ENCODE results near the gene TSC22D2.

DNA sequence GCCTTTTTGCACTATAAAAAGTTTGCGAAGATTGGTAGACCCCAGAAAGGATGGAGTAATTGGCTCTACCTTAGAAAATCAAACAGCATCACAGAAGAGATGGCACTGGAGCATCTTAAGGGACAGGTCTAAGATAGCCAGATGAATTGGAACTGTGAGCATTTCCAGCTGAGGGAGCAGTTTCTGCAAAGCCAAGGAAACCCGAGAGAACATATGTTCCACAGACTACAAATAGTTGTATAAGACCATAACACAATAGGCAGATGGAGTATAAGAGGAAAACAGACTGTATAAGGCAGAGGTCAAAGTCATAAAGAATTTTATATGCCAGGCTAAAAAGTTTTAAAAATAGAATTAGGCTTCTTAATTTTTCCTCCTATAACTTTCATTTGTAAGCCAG, 46.0 kb downstream of the TSC22D2 start:
- TF ChIP-seq EP300 (IDR thresholded peaks at IDR 0.05) = no peak
- TF ChIP-seq, protein P1, sequence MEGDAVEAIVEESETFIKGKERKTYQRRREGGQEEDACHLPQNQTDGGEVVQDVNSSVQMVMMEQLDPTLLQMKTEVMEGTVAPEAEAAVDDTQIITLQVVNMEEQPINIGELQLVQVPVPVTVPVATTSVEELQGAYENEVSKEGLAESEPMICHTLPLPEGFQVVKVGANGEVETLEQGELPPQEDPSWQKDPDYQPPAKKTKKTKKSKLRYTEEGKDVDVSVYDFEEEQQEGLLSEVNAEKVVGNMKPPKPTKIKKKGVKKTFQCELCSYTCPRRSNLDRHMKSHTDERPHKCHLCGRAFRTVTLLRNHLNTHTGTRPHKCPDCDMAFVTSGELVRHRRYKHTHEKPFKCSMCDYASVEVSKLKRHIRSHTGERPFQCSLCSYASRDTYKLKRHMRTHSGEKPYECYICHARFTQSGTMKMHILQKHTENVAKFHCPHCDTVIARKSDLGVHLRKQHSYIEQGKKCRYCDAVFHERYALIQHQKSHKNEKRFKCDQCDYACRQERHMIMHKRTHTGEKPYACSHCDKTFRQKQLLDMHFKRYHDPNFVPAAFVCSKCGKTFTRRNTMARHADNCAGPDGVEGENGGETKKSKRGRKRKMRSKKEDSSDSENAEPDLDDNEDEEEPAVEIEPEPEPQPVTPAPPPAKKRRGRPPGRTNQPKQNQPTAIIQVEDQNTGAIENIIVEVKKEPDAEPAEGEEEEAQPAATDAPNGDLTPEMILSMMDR (IDR thresholded peaks at IDR 0.05) = no peak
- no peak for TF ChIP-seq POLR2A (IDR thresholded peaks at IDR 0.05)
- no peak for TF ChIP-seq POLR2AphosphoS5 (IDR thresholded peaks at IDR 0.05)

All from stomach (tissue), 4 donors.